Measurements from ENCODE around the gene SEMA3A. TPM values are rescaled to one million over a fixed set of nuclear protein-coding genes. Genes with fewer than 3 reads are reported as not detected.

SEMA3A gene
- total RNA-seq, 2 experiments from 2014 or later = not detected

DNA sequence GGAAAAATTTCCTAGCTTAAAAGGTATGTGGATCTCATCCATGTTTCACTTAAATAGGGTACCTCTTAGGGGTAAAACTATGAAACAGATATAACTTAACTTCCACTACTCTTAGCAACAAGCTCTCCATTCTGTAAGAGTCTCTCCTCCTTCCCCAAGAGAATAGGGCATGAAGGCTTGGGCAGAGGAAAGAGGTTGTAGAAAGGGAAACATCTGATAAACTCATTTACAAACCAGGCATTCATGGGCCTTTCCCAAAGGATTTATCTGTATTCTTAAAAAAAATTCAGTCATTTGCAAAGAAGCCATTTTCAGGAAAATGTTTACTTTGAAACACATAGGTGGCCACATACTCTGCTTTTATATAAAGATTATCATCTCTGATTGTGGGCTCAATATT, 82.7 kb downstream of the SEMA3A start:
- Histone ChIP-seq H3K79me2 (ENCODE audit: insufficient read depth, low read depth, low read length) (no peaks in the 10 kb centered on the region), H3K4me3 (ENCODE audit: low read depth, low read length, poor library complexity, severe bottlenecking) (no peak overlapping the region), H3K4me2 (ENCODE audit: low read length) (no peak overlapping the region), H4K20me1 (ENCODE audit: insufficient read depth, low read length) (no peaks in the 10 kb centered on the region), H3K27ac (ENCODE audit: low read depth, low read length, poor library complexity, severe bottlenecking) (no peak overlapping the region), H3K9me3 (ENCODE audit: low read length) (no peaks in the 10 kb centered on the region), H3K9me2 (ENCODE audit: insufficient read depth, low read length) (no peaks in the 10 kb centered on the region), H3K4me1 (ENCODE audit: insufficient read depth, low read length, poor library complexity, severe bottlenecking) (no peaks in the 10 kb centered on the region), H3K36me3 (ENCODE audit: insufficient read depth, low read length) (no peaks in the 10 kb centered on the region), H2AFZ (ENCODE audit: low read length) (no peak overlapping the region)
- POLR2A ChIA-PET = no interaction called here
- no peak for TF ChIP-seq EZH2phosphoT487 (IDR thresholded peaks at IDR 0.05; ENCODE audit: borderline replicate concordance, low read depth, low read length)
- TF ChIP-seq, protein P1, sequence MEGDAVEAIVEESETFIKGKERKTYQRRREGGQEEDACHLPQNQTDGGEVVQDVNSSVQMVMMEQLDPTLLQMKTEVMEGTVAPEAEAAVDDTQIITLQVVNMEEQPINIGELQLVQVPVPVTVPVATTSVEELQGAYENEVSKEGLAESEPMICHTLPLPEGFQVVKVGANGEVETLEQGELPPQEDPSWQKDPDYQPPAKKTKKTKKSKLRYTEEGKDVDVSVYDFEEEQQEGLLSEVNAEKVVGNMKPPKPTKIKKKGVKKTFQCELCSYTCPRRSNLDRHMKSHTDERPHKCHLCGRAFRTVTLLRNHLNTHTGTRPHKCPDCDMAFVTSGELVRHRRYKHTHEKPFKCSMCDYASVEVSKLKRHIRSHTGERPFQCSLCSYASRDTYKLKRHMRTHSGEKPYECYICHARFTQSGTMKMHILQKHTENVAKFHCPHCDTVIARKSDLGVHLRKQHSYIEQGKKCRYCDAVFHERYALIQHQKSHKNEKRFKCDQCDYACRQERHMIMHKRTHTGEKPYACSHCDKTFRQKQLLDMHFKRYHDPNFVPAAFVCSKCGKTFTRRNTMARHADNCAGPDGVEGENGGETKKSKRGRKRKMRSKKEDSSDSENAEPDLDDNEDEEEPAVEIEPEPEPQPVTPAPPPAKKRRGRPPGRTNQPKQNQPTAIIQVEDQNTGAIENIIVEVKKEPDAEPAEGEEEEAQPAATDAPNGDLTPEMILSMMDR (conservative IDR thresholded peaks at IDR 0.05; ENCODE audit: low read length) = no peak
- no peak for DNase-seq (ENCODE audit: low spot score)
- CTCF ChIA-PET (ENCODE audit: unreplicated experiment) = no interaction called here
- no TSS peak for BruUV-seq (replicated peaks)
- intact Hi-C loops (cut with micrococcal nuclease; ENCODE audit: unreplicated experiment) = no loop called here

DNA sequence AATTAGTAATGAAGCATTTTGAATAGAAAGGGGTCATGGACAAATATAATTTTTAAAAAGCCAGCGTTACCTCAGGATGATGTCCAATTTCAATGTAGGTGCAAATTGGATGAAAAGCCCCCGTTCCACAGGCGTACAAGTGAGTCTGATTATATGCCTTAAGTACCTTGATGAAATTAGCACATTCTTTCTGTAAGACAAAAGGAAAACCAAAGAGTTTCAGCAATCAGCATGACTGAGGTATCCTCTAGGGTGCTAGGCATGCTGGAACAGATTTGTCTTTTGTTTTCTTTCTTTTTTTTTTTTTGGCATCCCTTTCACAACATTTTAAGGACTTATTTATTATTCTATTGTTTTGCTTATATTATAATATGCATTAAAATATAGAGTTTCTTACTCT, 84.2 kb downstream of the SEMA3A start:
- no peak for DNase-seq (ENCODE audit: low spot score)
- Histone ChIP-seq H3K27ac (ENCODE audit: low read depth, low read length, poor library complexity, severe bottlenecking) (no peak overlapping the region), H3K79me2 (ENCODE audit: insufficient read depth, low read depth, low read length) (no peaks in the 10 kb centered on the region), H3K4me3 (ENCODE audit: low read depth, low read length, poor library complexity, severe bottlenecking) (no peak overlapping the region), H4K20me1 (ENCODE audit: insufficient read depth, low read length) (no peaks in the 10 kb centered on the region), H3K9me2 (ENCODE audit: insufficient read depth, low read length) (no peaks in the 10 kb centered on the region), H3K4me1 (ENCODE audit: insufficient read depth, low read length, poor library complexity, severe bottlenecking) (no peaks in the 10 kb centered on the region), H3K9me3 (ENCODE audit: low read length) (no peaks in the 10 kb centered on the region), H2AFZ (ENCODE audit: low read length) (no peak overlapping the region), H3K36me3 (ENCODE audit: insufficient read depth, low read length) (no peaks in the 10 kb centered on the region), H3K4me2 (ENCODE audit: low read length) (no peak overlapping the region)
- BruUV-seq (replicated peaks) = no TSS peak
- POLR2A ChIA-PET = no interaction called here
- CTCF ChIA-PET (ENCODE audit: unreplicated experiment) = no interaction called here
- TF ChIP-seq EZH2phosphoT487 (IDR thresholded peaks at IDR 0.05; ENCODE audit: borderline replicate concordance, low read depth, low read length) = no peak
- TF ChIP-seq, protein P1 (conservative IDR thresholded peaks at IDR 0.05; ENCODE audit: low read length) = no peak
- intact Hi-C loops (cut with micrococcal nuclease; ENCODE audit: unreplicated experiment) = no loop called here

DNA sequence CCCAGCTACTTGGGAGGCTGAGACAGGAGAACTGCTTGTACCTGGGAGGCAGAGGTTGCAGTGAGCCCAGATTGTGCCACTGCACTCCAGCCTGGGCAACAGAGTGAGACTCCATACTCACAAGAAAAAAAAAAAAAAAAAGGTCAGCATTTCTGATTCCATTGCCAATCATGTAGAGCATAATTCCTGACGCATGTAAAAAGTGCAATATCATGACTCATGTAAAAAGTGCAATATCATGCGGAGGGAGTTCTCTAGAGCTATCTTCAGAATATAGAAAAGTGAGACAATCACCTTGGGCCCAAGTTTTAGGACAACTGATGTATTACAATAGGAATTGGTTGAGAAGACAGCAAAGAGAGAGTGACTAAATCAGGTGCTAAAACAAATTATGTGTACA, 85.8 kb downstream of the SEMA3A start:
- POLR2A ChIA-PET = no interaction called here
- Histone ChIP-seq H2AFZ (ENCODE audit: low read length) (no peak overlapping the region), H3K36me3 (ENCODE audit: insufficient read depth, low read length) (no peaks in the 10 kb centered on the region), H3K9me3 (ENCODE audit: low read length) (no peaks in the 10 kb centered on the region), H3K4me1 (ENCODE audit: insufficient read depth, low read length, poor library complexity, severe bottlenecking) (no peaks in the 10 kb centered on the region), H3K79me2 (ENCODE audit: insufficient read depth, low read depth, low read length) (no peaks in the 10 kb centered on the region), H4K20me1 (ENCODE audit: insufficient read depth, low read length) (no peaks in the 10 kb centered on the region), H3K4me2 (ENCODE audit: low read length) (no peak overlapping the region), H3K9me2 (ENCODE audit: insufficient read depth, low read length) (no peaks in the 10 kb centered on the region), H3K4me3 (ENCODE audit: low read depth, low read length, poor library complexity, severe bottlenecking) (no peak overlapping the region), H3K27ac (ENCODE audit: low read depth, low read length, poor library complexity, severe bottlenecking) (no peak overlapping the region)
- no TSS peak for BruUV-seq (replicated peaks)
- CTCF ChIA-PET (ENCODE audit: unreplicated experiment) = no interaction called here
- intact Hi-C loops (cut with micrococcal nuclease; ENCODE audit: unreplicated experiment) = no loop called here
- no peak for DNase-seq (ENCODE audit: low spot score)
- TF ChIP-seq, protein P1 (conservative IDR thresholded peaks at IDR 0.05; ENCODE audit: low read length) = no peak
- no peak for TF ChIP-seq EZH2phosphoT487 (IDR thresholded peaks at IDR 0.05; ENCODE audit: borderline replicate concordance, low read depth, low read length)

Measured in OCI-LY7 (cell line).